ENCODE measurements around the gene KCNA3.
"Not testable (repeated sequence)": the region's sequence is repeated elsewhere in the genome, so short reads cannot be mapped to it uniquely, and the experiment has no call there.

The KCNA3 gene

DNA sequence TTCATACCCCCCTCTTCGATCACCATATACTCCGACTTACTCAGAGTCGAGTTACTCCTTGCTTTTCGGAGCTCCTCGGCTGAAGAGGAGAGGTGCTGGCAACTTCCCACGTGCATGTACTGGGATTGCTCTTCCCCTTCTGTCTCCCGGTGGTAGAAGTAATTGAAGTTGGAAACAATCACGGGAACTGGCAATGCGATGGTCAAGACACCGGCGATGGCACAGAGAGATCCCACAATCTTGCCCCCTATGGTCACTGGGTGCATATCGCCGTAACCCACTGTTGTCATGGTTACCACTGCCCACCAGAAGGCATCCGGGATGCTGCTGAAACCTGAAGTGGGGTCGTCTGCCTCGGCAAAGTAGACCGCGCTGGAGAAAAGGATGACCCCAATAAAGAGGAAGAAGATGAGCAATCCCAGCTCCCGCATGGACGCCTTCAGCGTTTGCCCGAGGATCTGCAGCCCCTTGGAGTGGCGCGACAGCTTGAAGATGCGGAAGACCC lies 1.5 kb downstream of the KCNA3 start:
- TF ChIP-seq, protein P1, sequence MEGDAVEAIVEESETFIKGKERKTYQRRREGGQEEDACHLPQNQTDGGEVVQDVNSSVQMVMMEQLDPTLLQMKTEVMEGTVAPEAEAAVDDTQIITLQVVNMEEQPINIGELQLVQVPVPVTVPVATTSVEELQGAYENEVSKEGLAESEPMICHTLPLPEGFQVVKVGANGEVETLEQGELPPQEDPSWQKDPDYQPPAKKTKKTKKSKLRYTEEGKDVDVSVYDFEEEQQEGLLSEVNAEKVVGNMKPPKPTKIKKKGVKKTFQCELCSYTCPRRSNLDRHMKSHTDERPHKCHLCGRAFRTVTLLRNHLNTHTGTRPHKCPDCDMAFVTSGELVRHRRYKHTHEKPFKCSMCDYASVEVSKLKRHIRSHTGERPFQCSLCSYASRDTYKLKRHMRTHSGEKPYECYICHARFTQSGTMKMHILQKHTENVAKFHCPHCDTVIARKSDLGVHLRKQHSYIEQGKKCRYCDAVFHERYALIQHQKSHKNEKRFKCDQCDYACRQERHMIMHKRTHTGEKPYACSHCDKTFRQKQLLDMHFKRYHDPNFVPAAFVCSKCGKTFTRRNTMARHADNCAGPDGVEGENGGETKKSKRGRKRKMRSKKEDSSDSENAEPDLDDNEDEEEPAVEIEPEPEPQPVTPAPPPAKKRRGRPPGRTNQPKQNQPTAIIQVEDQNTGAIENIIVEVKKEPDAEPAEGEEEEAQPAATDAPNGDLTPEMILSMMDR (IDR thresholded peaks at IDR 0.05; ENCODE audit: insufficient read depth, missing control alignments) = no peak
- FAIRE-seq (no peak), DNase-seq (ENCODE audit: insufficient read length, low spot score) (no peak)

DNA sequence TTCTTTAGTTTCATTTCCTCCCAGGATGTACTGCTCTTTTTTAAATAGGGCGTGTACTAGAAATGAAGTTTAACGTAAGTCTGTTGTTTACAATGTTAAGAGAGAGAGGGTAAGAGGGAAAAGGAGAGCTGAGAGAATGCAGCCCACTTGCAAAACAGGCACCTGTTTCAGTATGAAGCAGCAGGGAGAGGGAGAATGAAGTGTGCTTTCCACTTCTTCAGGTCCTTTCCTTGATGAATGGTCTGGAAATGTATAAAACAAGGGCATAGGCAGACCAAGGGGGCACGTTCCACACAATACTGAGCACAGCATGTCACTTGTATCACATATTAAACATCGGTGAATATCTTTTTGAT lies 2.0 kb downstream of the KCNA3 start:
- FAIRE-seq (no peak), DNase-seq (ENCODE audit: insufficient read length, low spot score) (no peak)
- TF ChIP-seq, protein P1 (IDR thresholded peaks at IDR 0.05; ENCODE audit: insufficient read depth, missing control alignments) = no peak

DNA sequence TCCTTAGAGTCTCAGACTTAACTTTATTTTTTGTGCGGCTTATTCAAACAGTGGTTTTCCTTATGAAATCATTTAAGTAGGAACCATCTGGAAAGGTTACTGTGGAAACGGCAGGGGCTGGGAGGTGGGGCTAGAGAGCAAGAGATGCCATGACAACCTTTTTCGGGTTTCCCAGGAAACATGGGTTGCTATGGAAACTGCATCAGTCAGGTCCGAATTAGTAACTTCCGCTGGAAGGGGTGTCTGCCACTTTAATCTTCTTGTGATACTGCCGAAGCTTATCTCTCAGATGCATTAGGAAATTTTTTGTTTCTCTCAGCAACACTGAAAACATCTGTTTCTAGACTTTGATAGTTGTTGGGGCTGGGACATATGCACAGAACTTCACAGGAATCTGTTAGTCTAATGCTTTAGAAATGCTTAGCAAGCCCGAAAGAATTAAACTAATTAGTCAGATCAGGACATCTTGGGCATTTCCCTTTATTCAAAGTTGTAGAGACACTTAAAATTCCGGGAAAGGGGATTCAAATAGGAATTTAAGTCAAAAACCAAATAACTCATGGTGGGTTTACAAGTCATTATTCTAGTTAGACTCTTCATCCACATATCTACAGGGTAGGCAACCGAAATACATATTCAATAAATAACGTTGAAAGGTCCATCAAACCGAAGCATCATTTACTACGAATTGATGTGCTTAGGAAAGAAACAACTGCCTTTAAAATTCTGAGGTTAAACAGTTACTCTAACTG lies 2.6 kb downstream of the KCNA3 start:
- no peak for DNase-seq (ENCODE audit: insufficient read length, low spot score)
- TF ChIP-seq, protein P1 (IDR thresholded peaks at IDR 0.05; ENCODE audit: insufficient read depth, missing control alignments) = no peak
- no peak for FAIRE-seq

DNA sequence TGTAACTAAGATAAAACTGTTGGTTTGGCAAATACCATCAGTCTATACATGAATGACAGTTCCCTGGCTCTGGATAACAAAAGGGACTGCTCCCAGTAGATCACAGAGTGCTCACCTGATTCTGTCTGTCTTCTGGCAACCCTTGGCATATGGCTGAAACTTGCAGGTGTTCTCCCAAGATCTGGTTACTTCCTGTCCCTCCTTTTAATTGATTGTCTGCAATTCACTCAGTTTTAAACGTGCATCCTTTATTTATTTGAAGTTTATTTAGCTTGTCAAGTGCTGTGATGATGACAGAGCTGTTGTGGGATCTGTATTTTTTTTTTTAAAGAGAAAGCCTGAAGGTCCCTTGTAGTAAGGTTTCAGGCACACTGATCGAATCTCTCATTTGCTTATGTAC lies 3.4 kb downstream of the KCNA3 start:
- no peak for FAIRE-seq
- TF ChIP-seq, protein P1 (IDR thresholded peaks at IDR 0.05; ENCODE audit: insufficient read depth, missing control alignments) = no peak
- no peak for DNase-seq (ENCODE audit: insufficient read length, low spot score)

DNA sequence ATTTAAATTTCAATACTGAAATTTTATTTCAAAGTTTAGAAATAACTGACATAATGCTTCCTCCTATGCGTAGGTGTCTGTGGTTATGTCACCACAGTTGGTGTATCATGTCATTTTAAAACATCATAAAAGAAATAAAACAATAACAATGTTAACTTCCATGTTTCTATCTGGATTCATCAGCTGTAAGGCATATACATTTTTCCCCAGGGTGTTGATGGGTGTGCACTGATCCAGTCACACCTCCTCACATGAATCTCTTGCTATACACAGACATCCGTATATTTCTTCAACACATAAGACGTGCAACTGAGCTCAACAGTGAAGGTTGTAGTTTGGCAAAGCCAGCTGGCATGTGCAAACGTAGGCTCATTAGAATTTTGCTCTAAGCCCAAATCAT lies 6.2 kb downstream of the KCNA3 start:
- FAIRE-seq = no peak
- TF ChIP-seq, protein P1 (IDR thresholded peaks at IDR 0.05; ENCODE audit: insufficient read depth, missing control alignments) = no peak
- no peak for DNase-seq (ENCODE audit: insufficient read length, low spot score)

DNA sequence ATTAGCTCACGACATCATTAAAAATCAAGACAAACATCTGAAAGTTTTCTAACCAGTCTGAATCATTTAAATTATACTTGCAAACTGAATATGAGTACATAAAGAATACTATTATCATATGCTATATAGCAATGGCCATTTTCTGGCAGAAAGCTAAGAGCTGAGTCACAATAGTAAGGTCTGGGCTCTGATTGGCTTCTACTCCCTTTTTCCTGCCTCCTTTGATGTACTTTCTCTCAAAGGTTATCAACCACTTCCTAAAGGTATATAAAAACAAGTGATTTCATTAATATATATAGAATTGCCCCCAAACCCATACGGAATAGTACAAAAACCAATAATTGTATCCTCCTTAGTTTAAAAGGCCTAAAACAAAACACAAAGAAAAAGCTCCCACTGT lies 7.0 kb downstream of the KCNA3 start:
- TF ChIP-seq, protein P1 (IDR thresholded peaks at IDR 0.05; ENCODE audit: insufficient read depth, missing control alignments) = no peak
- FAIRE-seq (no peak), DNase-seq (ENCODE audit: insufficient read length, low spot score) (no peak)

DNA sequence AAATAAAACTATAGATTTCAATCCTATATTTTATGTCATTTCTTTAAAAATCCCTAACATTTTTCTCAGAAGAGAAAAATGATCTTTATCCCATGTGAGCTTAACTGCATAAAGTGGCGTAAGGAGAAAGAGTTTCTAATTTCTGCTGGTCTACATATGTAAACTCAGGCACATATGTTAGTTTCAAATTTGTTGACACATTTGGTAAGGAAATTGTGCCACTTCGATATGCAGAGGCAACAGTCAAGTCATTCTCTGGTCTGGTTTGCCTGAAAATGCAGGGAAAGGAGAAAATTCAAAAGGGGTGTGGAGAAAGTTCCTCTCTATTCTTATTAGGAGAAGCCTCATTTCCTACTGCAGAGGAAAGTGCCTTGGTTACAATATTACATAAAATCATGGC lies 11.5 kb downstream of the KCNA3 start:
- DNase-seq (ENCODE audit: insufficient read length, low spot score) (no peak), FAIRE-seq (no peak)
- TF ChIP-seq, protein P1 (IDR thresholded peaks at IDR 0.05; ENCODE audit: insufficient read depth, missing control alignments) = no peak

DNA sequence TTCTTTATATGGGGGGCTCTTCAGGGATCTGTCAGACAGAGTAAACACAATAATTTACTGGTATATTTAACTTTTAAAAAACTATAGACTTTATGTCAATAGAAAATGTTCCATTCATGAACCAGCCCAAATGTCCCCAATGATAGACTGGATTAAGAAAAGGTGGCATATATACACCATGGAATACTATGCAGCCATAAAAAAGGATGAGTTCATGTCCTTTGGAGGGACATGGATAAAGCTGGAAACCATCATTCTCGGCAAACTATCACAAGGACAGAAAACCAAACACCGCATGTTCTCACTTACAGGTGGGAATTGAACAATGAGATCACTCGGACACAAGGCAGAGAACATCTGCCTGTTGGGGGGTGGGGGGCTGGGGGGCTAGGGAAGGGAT lies 15.2 kb downstream of the KCNA3 start:
- DNase-seq (ENCODE audit: insufficient read length, low spot score); FAIRE-seq: not testable (repeated sequence)

Data from D721Med (cell line).